HG03342 (cell line): ENCODE results near the gene MAF.

ENCODE experiments used
- ATAC-seq: cut with Tn5 transposase; IDR thresholded peaks from one replicate; pipeline ENCODE4 v1.9.1; 2021; ENCODE audit warnings: mild to moderate bottlenecking, moderate library complexity; ENCODE audit not compliant: unreplicated experiment

Gene MAF

DNA sequence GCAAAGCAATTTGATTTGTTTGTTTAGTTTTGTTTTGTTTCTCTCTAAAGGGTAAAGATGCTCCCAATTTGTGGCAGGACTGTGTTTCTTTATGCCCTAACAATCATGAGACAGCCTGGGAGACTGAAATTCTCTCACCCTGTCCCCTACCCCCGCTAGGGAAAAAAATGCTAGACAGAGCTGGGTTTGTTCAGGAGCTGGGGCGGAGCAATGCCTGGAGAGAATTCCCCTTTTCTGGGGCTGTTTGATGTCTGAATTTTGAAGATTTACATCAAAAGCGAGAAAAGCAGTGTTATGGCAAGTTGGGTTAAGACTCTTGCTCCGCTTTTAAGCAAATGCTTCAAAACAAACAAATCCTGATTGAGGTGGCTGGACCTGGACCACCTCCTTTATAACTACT, 8.4 kb downstream of the MAF start:
- ATAC-seq, result no peak

GRCh38 chr16:79589601-79590102, 10.9 kb downstream of the MAF start:
- no peak for ATAC-seq

DNA sequence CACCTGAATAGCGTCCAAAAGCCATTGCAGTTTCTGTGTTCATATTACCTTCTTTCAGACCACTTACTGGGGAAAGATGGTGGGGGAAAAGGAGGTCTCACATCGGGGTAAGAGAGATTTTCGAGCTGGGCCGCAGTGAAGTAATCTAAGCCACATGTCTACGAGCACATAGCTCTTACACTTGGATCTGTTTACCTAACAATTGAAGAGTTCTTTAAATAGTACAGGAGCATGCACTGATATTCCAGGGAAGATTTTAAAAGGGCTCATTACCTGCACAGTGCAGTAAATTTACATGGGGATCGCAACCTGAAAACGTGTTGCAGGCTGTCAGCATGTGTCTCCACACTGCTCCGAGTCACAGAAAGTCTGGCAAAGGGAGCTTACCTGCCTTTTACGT, 12.6 kb downstream of the MAF start:
- no peak for ATAC-seq

GRCh38 chr16:79587296-79587695, 13.2 kb downstream of the MAF start:
- ATAC-seq, result no peak

GRCh38 chr16:79582789-79583188, 17.7 kb downstream of the MAF start:
- no peak for ATAC-seq

GRCh38 chr16:79580453-79581191, 19.9 kb downstream of the MAF start:
- ATAC-seq, result no peak

GRCh38 chr16:79576602-79577001, 23.9 kb downstream of the MAF start:
- no peak for ATAC-seq

DNA sequence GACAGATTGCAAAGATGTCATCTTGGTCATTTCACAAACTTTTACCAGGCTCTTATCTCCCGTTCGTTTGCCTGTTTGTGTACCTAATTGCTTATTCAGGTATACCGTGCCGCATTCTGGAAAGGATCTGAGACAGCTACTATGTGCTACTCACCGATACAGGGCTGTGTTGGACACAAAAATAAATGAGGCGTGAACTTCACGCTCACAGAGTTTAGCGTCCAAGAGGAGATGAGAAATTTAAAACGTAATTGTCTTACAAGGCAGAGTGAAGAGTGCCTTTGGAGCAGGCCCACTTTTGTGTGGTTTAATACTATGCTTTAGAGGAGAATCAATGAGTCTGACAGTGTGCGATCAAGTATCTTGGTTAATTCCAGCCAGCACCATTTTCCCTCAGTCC, 26.7 kb downstream of the MAF start:
- ATAC-seq, result no peak

DNA sequence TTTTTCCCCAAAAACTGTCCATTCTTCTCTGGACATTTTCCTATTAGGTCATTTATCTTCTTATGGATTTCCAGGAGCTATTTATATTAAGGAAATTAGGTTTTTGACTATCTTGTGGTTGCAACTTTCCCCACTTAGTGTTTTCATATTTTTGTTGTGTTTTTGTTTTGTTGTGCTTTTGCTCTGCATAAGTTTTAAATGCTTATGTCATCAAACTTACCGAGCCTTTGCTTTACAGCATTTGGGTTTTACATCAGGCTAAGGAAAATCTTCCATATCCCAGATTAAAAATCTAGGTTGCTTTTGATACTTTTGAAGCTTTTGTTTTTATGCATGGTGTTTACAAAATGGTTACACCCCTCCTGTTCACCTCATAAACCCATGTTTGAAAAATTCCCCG, 27.5 kb downstream of the MAF start:
- ATAC-seq, result no peak

GRCh38 chr16:79571903-79572535, 28.5 kb downstream of the MAF start:
- ATAC-seq, result no peak

GRCh38 chr16:79571065-79571902, 29.3 kb downstream of the MAF start:
- ATAC-seq, result no peak

DNA sequence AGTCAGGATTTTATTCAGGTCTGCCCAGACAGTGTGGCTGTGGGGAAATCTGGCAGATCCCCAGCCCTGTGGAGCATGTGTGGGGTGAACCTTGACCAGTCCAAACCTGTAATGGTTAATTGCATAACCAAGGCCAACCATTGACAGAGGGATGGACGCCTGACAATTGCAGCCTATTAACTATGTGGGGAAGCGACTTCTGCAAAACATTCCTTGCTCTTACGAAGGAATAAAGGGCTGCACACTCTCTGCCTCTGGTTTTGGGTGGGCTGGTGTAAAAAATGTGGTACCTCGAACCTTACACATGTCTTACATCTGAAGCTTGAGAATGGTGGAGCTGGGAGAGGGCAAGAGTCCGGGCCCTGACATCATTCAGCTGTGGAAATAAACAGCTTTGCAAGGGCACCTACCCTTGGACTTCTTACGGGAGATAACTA, 35.8 kb downstream of the MAF start:
- ATAC-seq, result no peak

- ATAC-seq, result no peak
These were observed 36.6 kb downstream of the MAF start for GRCh38 chr16:79563921-79564320.

DNA sequence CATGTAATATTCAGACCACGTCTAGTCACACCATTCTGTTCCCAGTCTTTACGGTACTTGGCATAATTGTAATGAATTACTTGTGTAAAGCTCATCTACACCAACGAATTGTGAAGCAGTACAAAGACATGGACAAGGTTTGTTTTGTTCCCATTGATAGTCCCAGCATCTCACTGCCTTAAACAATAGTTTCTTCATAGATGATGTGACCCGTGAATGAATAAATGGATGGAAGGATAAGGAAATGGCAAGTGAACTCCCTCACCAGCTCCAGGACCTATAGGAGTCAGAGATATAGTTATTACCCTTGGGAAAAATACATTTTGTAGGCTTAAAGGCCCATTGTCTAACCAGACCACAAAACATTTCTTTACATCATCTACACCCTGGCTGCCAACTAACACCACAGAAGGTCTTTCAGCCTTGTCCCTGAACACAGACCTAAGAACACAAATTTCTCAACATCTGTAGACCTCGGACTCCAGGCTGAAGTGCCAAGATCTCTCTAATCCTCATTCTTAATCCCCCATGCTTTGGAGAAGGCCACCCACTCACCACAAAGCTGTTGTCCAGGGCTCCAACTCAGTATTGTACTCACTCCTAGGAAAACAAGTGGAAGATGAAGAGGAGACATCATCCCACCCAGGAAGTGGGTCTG, 38.2 kb downstream of the MAF start:
- ATAC-seq, result no peak

GRCh38 chr16:79561729-79562128, 38.8 kb downstream of the MAF start:
- no peak for ATAC-seq

- no peak for ATAC-seq
These were observed 39.6 kb downstream of the MAF start for GRCh38 chr16:79560923-79561322.

- no peak for ATAC-seq
These were observed 40.2 kb downstream of the MAF start for GRCh38 chr16:79560318-79560717.

DNA sequence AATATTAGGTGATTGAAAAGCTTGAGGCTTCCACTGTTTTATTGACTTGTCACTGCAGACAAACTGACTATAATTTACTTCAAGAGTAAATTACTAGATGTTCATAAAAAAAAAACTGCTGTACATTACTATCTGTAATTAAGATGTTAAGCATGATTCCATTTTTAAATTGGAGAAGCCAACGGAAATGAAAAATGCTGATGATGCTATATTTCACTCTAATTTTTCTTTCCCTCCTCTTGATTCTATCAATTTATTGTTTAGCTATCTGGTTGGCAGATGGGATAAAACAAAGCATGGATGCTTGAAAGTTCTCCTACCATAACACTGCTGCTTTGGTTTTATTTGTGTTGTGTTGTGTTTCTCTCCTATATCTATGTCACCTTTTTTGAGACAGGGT, 41.0 kb downstream of the MAF start:
- ATAC-seq, result no peak

- ATAC-seq, result no peak
These were observed 43.1 kb downstream of the MAF start for GRCh38 chr16:79557421-79557820.

DNA sequence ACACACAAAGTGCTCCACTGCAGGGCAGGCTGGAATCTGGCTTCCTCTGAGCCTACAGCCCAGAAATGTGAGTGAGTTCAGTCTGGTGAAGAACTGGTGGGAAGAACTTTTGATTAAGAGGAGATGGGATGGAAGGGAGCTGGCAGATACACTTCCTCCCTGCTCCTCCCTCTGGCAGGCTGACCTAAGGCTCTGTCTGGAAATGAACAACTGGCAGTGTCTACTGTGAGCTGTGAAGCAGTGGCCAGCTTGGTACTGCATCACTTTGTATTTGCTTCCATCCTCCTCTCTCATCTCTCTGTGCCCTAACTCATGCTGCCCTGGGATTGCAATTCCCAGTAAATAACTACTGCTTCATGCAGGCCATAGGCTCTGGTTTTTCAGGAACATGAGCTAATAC, 45.6 kb downstream of the MAF start:
- no peak for ATAC-seq

DNA sequence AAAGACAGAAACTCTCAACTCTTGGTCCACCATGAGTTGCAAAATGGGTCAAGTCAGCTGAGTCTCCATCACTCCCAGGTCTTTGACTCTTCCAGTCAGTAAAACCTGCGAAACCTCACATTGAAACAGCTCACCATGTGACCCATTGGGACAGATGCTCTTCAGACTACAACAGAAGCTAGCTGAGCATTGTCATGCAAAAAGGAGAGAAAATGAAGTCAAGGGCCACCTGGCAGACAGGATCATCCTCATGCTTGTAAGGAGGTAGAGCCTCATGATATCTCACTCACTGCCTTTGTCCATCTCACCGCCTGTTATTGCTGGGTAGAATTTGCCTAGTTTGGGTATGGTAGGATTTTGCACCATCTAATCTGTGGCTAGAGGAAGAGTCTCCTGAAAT, 50.2 kb downstream of the MAF start:
- no peak for ATAC-seq
